ENCODE measurements around the gene ZBTB44.
"Not testable (repeated sequence)": the region's sequence is repeated elsewhere in the genome, so short reads cannot be mapped to it uniquely, and the experiment has no call there.

Gene ZBTB44

GRCh38 chr11:130310622-130311021 is 4.1 kb downstream of the ZBTB44 start:
- DNase-seq = no peak

- no peak for DNase-seq
Measured at GRCh38 chr11:130308886-130309285, 5.8 kb downstream of the ZBTB44 start.

- DNase-seq = no peak
Measured at GRCh38 chr11:130308059-130308458, 6.7 kb downstream of the ZBTB44 start.

GRCh38 chr11:130304651-130305050 is 10.1 kb downstream of the ZBTB44 start:
- DNase-seq = no peak

GRCh38 chr11:130301002-130301401 is 13.7 kb downstream of the ZBTB44 start:
- no peak for DNase-seq

GRCh38 chr11:130300567-130300966 is 14.2 kb downstream of the ZBTB44 start:
- DNase-seq = no peak

GRCh38 chr11:130299978-130300377 is 14.7 kb downstream of the ZBTB44 start:
- DNase-seq = no peak

- DNase-seq = no peak
Measured at GRCh38 chr11:130295657-130296056, 19.1 kb downstream of the ZBTB44 start.

- no peak for DNase-seq
Measured at GRCh38 chr11:130282111-130282510, 32.6 kb downstream of the ZBTB44 start.

- not testable (repeated sequence) for DNase-seq
Measured at GRCh38 chr11:130281341-130281740, 33.4 kb downstream of the ZBTB44 start.

GRCh38 chr11:130279989-130280388 is 34.7 kb downstream of the ZBTB44 start:
- DNase-seq = no peak

GRCh38 chr11:130278745-130279144 is 36.0 kb downstream of the ZBTB44 start:
- no peak for DNase-seq

GRCh38 chr11:130278151-130278550 is 36.6 kb downstream of the ZBTB44 start:
- DNase-seq = no peak

- no peak for DNase-seq
Measured at GRCh38 chr11:130272336-130272735, 42.4 kb downstream of the ZBTB44 start.

- DNase-seq = no peak
Measured at GRCh38 chr11:130269326-130269943, 45.3 kb downstream of the ZBTB44 start.

- DNase-seq = no peak
Measured at GRCh38 chr11:130263351-130263750, 51.4 kb downstream of the ZBTB44 start.

GRCh38 chr11:130262424-130262823 is 52.3 kb downstream of the ZBTB44 start:
- no peak for DNase-seq

- DNase-seq = no peak
Measured at GRCh38 chr11:130261571-130261970, 53.1 kb downstream of the ZBTB44 start.

GRCh38 chr11:130260742-130261141 is 54.0 kb downstream of the ZBTB44 start:
- no peak for DNase-seq

GRCh38 chr11:130260080-130260627 is 54.6 kb downstream of the ZBTB44 start:
- DNase-seq = no peak

- DNase-seq = not testable (repeated sequence)
Measured at GRCh38 chr11:130251763-130252162, 63.0 kb downstream of the ZBTB44 start.

GRCh38 chr11:130249929-130250328 is 64.8 kb downstream of the ZBTB44 start:
- DNase-seq = not testable (repeated sequence)

- DNase-seq = no peak
Measured at GRCh38 chr11:130249371-130249770, 65.3 kb downstream of the ZBTB44 start.

- DNase-seq = no peak
Measured at GRCh38 chr11:130247319-130247718, 67.4 kb downstream of the ZBTB44 start.

- DNase-seq = no peak
Measured at GRCh38 chr11:130246738-130247137, 68.0 kb downstream of the ZBTB44 start.
